ENCODE measurements around the gene KIAA1328.

DNA sequence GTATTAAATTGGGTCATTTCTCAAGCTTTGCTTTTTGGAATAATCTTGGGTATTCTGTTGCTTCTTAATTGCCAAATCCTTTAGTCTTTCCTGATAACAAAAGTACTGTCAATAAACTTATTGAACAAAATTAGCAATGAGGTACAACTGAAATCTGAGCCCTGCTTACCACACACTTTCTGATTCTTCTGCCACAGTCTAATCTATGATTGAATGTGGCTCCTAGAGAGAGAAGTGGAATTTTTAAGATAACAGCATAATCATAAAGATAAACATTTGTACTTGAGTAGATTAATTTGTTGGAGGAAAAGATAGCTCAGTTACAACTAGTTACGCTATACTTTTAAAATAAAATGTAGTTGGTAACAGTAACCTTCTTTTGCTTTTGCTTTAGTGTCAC lies 381.9 kb downstream of the KIAA1328 start:
- TF ChIP-seq, protein P1, sequence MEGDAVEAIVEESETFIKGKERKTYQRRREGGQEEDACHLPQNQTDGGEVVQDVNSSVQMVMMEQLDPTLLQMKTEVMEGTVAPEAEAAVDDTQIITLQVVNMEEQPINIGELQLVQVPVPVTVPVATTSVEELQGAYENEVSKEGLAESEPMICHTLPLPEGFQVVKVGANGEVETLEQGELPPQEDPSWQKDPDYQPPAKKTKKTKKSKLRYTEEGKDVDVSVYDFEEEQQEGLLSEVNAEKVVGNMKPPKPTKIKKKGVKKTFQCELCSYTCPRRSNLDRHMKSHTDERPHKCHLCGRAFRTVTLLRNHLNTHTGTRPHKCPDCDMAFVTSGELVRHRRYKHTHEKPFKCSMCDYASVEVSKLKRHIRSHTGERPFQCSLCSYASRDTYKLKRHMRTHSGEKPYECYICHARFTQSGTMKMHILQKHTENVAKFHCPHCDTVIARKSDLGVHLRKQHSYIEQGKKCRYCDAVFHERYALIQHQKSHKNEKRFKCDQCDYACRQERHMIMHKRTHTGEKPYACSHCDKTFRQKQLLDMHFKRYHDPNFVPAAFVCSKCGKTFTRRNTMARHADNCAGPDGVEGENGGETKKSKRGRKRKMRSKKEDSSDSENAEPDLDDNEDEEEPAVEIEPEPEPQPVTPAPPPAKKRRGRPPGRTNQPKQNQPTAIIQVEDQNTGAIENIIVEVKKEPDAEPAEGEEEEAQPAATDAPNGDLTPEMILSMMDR (IDR thresholded peaks at IDR 0.05), result no peak
- no peak for TF ChIP-seq EP300 (IDR thresholded peaks at IDR 0.05)
- TF ChIP-seq POLR2AphosphoS5 (IDR thresholded peaks at IDR 0.05), result no peak
- TF ChIP-seq POLR2A (IDR thresholded peaks at IDR 0.05), result no peak

Data from stomach (tissue), 4 donors.